CD8-positive, alpha-beta memory T cell (primary cell): ENCODE measurements around the gene ADGRE2. TPM values are rescaled to one million over a fixed set of nuclear protein-coding genes. Genes with fewer than 3 reads are reported as not detected.

Experiments
- CTCF ChIA-PET: fragments of 350-600 bp; sonication (Branson Sonifier 250); formaldehyde crosslinking; loops from one replicate; lab custom pipeline; 2021; ENCODE audit warnings: antibody characterized with exemption; lab: Charles Lee
- POLR2A ChIA-PET: fragments of 350-600 bp; sonication (Branson Sonifier 250); formaldehyde crosslinking; loops from one replicate; lab custom pipeline; 2021; ENCODE audit warnings: antibody characterized with exemption; lab: Charles Lee
- DNase-seq, 5 donors: peaks; one replicate each; pipeline versions ENCODE4 v3.0.0 to v3.0.0-alpha.2; 2020 to 2022; ENCODE audit warnings: mixed read lengths in 1 of 5
- H3K27ac ChIP-seq: one replicate; pipeline ENCODE4 v1.7.0; 2013; ENCODE audit warnings: low read depth, mild to moderate bottlenecking, low read length, moderate library complexity
- H3K27me3 ChIP-seq: 2 replicates; pipeline ENCODE4 v1.7.0; 2013; ENCODE audit warnings: low read length, mild to moderate bottlenecking; ENCODE audit not compliant: insufficient read depth, poor library complexity, severe bottlenecking
- H3K36me3 ChIP-seq: 2 replicates; pipeline ENCODE4 v1.7.0; 2013; ENCODE audit warnings: mild to moderate bottlenecking, low read length, moderate library complexity; ENCODE audit not compliant: insufficient read depth
- H3K4me1 ChIP-seq: 2 replicates; pipeline ENCODE4 v1.7.0; 2013; ENCODE audit warnings: mild to moderate bottlenecking, low read length, moderate library complexity; ENCODE audit not compliant: insufficient read depth
- H3K4me3 ChIP-seq: 2 replicates; pipeline ENCODE4 v1.7.0; 2013; ENCODE audit warnings: mild to moderate bottlenecking, low read length
- H3K9me3 ChIP-seq: 2 replicates; pipeline ENCODE4 v1.7.0; 2013; ENCODE audit warnings: mild to moderate bottlenecking, low read length
- H3K27ac Mint-ChIP-seq, 8 donors: one replicate each; pipeline ENCODE4 v1.8.0; 2020 to 2021; ENCODE audit warnings: mixed read lengths in 8 of 8, mild to moderate bottlenecking in 6 of 8, inconsistent platforms in 3 of 8, moderate library complexity in 3 of 8
- H3K27me3 Mint-ChIP-seq, 2 donors: one replicate each; pipeline ENCODE4 v1.8.0; 2020 to 2021; ENCODE audit warnings: mixed read lengths in 2 of 2, mild to moderate bottlenecking in 1 of 2, moderate library complexity in 1 of 2
- H3K36me3 Mint-ChIP-seq, 3 donors: one replicate each; pipeline ENCODE4 v1.8.0; 2020 to 2021; ENCODE audit warnings: mixed read lengths in 3 of 3, inconsistent platforms in 1 of 3, mild to moderate bottlenecking in 1 of 3
- H3K4me1 Mint-ChIP-seq, 3 donors: one replicate each; pipeline ENCODE4 v1.8.0; 2020 to 2021; ENCODE audit warnings: mixed read lengths in 3 of 3, inconsistent platforms in 1 of 3, mild to moderate bottlenecking in 1 of 3
- H3K4me3 Mint-ChIP-seq, 7 donors: one replicate each; pipeline ENCODE4 v1.8.0; 2020 to 2021; ENCODE audit warnings: mixed read lengths in 7 of 7, mild to moderate bottlenecking in 6 of 7, moderate library complexity in 4 of 7, inconsistent platforms in 2 of 7
- H3K9me3 Mint-ChIP-seq, 5 donors: one replicate each; pipeline ENCODE4 v1.8.0; 2020 to 2022; ENCODE audit warnings: mixed read lengths in 5 of 5, mild to moderate bottlenecking in 3 of 5, moderate library complexity in 2 of 5, inconsistent platforms in 1 of 5
- polyA plus RNA-seq: library from polyadenylated mRNA; unstranded; fragments of 300-500 nt; fragmentation: Illumina TruSeq; gene quantifications from one replicate; pipeline ENCODE4 v1.2.3, GENCODE V29; 2021
- total RNA-seq, 2 experiments: library from RNA; stranded (reverse); gene quantifications; one replicate each; pipeline ENCODE4 v1.2.3, GENCODE V29; 2021

The ADGRE2 gene
- total and polyA plus RNA-seq, 3 experiments from 2014 or later, result 0.09 to 0.55 (median 0.44) TPM

- H3K36me3 Mint-ChIP-seq, result peaks cover 53 to 93% (median 88%) of the 10 kb centered on the region in 3 donors
Observed at GRCh38 chr19:14719162-14719561, 59.2 kb downstream of the ADGRE2 start.

GRCh38 chr19:14718522-14719116 is 59.7 kb downstream of the ADGRE2 start:
- no peaks in the 10 kb centered on the region for H3K27me3 ChIP-seq
- peaks cover 51% of the 10 kb centered on the region for H3K9me3 ChIP-seq
- peaks cover 53 to 96% (median 91%) of the 10 kb centered on the region in 3 donors for H3K36me3 Mint-ChIP-seq
- H3K4me1 ChIP-seq, result no peaks in the 10 kb centered on the region
- H3K27ac Mint-ChIP-seq, result no peak overlapping the region
- no peak overlapping the region for H3K27ac ChIP-seq
- H3K4me3 Mint-ChIP-seq, result no peak overlapping the region
- no peaks in the 10 kb centered on the region for H3K27me3 Mint-ChIP-seq
- peaks cover 57 to 95% (median 89%) of the 10 kb centered on the region in 5 donors for H3K9me3 Mint-ChIP-seq
- no peak for DNase-seq
- no peaks in the 10 kb centered on the region for H3K4me1 Mint-ChIP-seq
- H3K4me3 ChIP-seq, result no peak overlapping the region
- ChIA-PET CTCF (no interaction called here), POLR2A (no interaction called here)
- peaks cover 45% of the 10 kb centered on the region for H3K36me3 ChIP-seq

More at GRCh38 chr19:14719162-14719561, 59.2 kb downstream of the ADGRE2 start:
- no peaks in the 10 kb centered on the region for H3K27me3 Mint-ChIP-seq
- DNase-seq, result no peak
- H3K4me1 Mint-ChIP-seq, result no peaks in the 10 kb centered on the region
- no peak overlapping the region for H3K27ac ChIP-seq
- peaks cover 52 to 96% (median 89%) of the 10 kb centered on the region in 5 donors for H3K9me3 Mint-ChIP-seq
- ChIA-PET CTCF (no interaction called here), POLR2A (no interaction called here)
- no peak overlapping the region for H3K4me3 ChIP-seq
- no peaks in the 10 kb centered on the region for H3K4me1 ChIP-seq
- no peak overlapping the region for H3K27ac Mint-ChIP-seq
- H3K9me3 ChIP-seq, result peaks cover 56% of the 10 kb centered on the region
- no peaks in the 10 kb centered on the region for H3K27me3 ChIP-seq
- peak overlapping the region in 1 of 7 donors; percentile 18 for H3K4me3 Mint-ChIP-seq
- peaks cover 45% of the 10 kb centered on the region for H3K36me3 ChIP-seq

GRCh38 chr19:14715841-14716240 is 62.5 kb downstream of the ADGRE2 start:
- Mint-ChIP-seq H3K36me3 (peaks cover 72 to 93% (median 90%) of the 10 kb centered on the region in 3 donors), H3K27me3 (peaks cover 0 to 1% of the 10 kb centered on the region in 2 donors), H3K27ac (no peak overlapping the region), H3K4me1 (no peaks in the 10 kb centered on the region), H3K4me3 (no peak overlapping the region), H3K9me3 (peaks cover 45 to 73% (median 72%) of the 10 kb centered on the region in 5 donors)
- H3K9me3 ChIP-seq, result peaks cover 40% of the 10 kb centered on the region
- no peak overlapping the region for H3K27ac ChIP-seq
- ChIA-PET CTCF (no interaction called here), POLR2A (no interaction called here)
- H3K4me1 ChIP-seq, result no peaks in the 10 kb centered on the region
- no peak for DNase-seq
- no peaks in the 10 kb centered on the region for H3K27me3 ChIP-seq
- H3K36me3 ChIP-seq, result peaks cover 45% of the 10 kb centered on the region
- no peak overlapping the region for H3K4me3 ChIP-seq

GRCh38 chr19:14704450-14704849 is 73.9 kb downstream of the ADGRE2 start:
- CTCF ChIA-PET, result no interaction called here
- no peaks in the 10 kb centered on the region for H3K27me3 Mint-ChIP-seq
- peaks cover 0 to 2% (median 0%) of the 10 kb centered on the region in 5 donors for H3K9me3 Mint-ChIP-seq
- H3K27ac Mint-ChIP-seq, result no peak overlapping the region
- no peak overlapping the region for H3K4me3 Mint-ChIP-seq
- no peak overlapping the region for H3K27ac ChIP-seq
- H3K9me3 ChIP-seq, result no peaks in the 10 kb centered on the region
- H3K4me1 Mint-ChIP-seq, result no peaks in the 10 kb centered on the region
- POLR2A ChIA-PET, result no interaction called here
- no peak for DNase-seq
- H3K4me3 ChIP-seq, result no peak overlapping the region
- peaks cover 47% of the 10 kb centered on the region for H3K36me3 ChIP-seq
- no peaks in the 10 kb centered on the region for H3K27me3 ChIP-seq
- no peaks in the 10 kb centered on the region for H3K4me1 ChIP-seq
- peaks cover 37 to 90% (median 49%) of the 10 kb centered on the region in 3 donors for H3K36me3 Mint-ChIP-seq

GRCh38 chr19:14703833-14704232 is 74.5 kb downstream of the ADGRE2 start:
- peaks cover 31 to 89% (median 48%) of the 10 kb centered on the region in 3 donors for H3K36me3 Mint-ChIP-seq
- no peak overlapping the region for H3K4me3 Mint-ChIP-seq
- H3K9me3 Mint-ChIP-seq, result peaks cover 0 to 2% (median 0%) of the 10 kb centered on the region in 5 donors
- Histone ChIP-seq H3K9me3 (no peaks in the 10 kb centered on the region), H3K4me1 (no peaks in the 10 kb centered on the region), H3K27ac (no peak overlapping the region), H3K27me3 (no peaks in the 10 kb centered on the region), H3K36me3 (peaks cover 45% of the 10 kb centered on the region), H3K4me3 (no peak overlapping the region)
- no peaks in the 10 kb centered on the region for H3K4me1 Mint-ChIP-seq
- ChIA-PET CTCF (no interaction called here), POLR2A (no interaction called here)
- H3K27me3 Mint-ChIP-seq, result no peaks in the 10 kb centered on the region
- DNase-seq, result no peak
- no peak overlapping the region for H3K27ac Mint-ChIP-seq

GRCh38 chr19:14700711-14701375 is 77.5 kb downstream of the ADGRE2 start:
- POLR2A ChIA-PET, result interaction anchor here (0.9 kb wide), 1 partner anchor 11 kb away, joined by 3 read pairs; the partner anchor contains the start of gene ZNF333
- H3K4me3 Mint-ChIP-seq, result no peak overlapping the region
- DNase-seq, result no peak
- peaks cover 28 to 85% (median 38%) of the 10 kb centered on the region in 3 donors for H3K36me3 Mint-ChIP-seq
- Histone ChIP-seq H3K27me3 (no peaks in the 10 kb centered on the region), H3K36me3 (peaks cover 39% of the 10 kb centered on the region), H3K4me1 (no peaks in the 10 kb centered on the region), H3K27ac (no peak overlapping the region), H3K4me3 (no peak overlapping the region), H3K9me3 (no peaks in the 10 kb centered on the region)
- CTCF ChIA-PET, result no interaction called here
- no peaks in the 10 kb centered on the region for H3K4me1 Mint-ChIP-seq
- no peaks in the 10 kb centered on the region for H3K27me3 Mint-ChIP-seq
- H3K9me3 Mint-ChIP-seq, result peaks cover 0 to 2% (median 0%) of the 10 kb centered on the region in 5 donors
- H3K27ac Mint-ChIP-seq, result peak overlapping the region in 3 of 8 donors; percentile 14 to 93 (median 83)

GRCh38 chr19:14699641-14700040 is 78.7 kb downstream of the ADGRE2 start:
- peaks cover 30 to 84% (median 33%) of the 10 kb centered on the region in 3 donors for H3K36me3 Mint-ChIP-seq
- ChIA-PET POLR2A (no interaction called here), CTCF (no interaction called here)
- H3K27me3 Mint-ChIP-seq, result no peaks in the 10 kb centered on the region
- no peaks in the 10 kb centered on the region for H3K4me1 ChIP-seq
- DNase-seq, result no peak
- H3K9me3 Mint-ChIP-seq, result peaks cover 0 to 2% (median 0%) of the 10 kb centered on the region in 5 donors
- no peaks in the 10 kb centered on the region for H3K9me3 ChIP-seq
- no peaks in the 10 kb centered on the region for H3K27me3 ChIP-seq
- peaks cover 38% of the 10 kb centered on the region for H3K36me3 ChIP-seq
- no peak overlapping the region for H3K27ac Mint-ChIP-seq
- no peaks in the 10 kb centered on the region for H3K4me1 Mint-ChIP-seq
- H3K4me3 ChIP-seq, result no peak overlapping the region
- no peak overlapping the region for H3K27ac ChIP-seq
- no peak overlapping the region for H3K4me3 Mint-ChIP-seq

- Mint-ChIP-seq H3K36me3 (peaks cover 16 to 64% (median 19%) of the 10 kb centered on the region in 3 donors), H3K27ac (peak overlapping the region in 1 of 8 donors; percentile 19), H3K9me3 (no peaks in the 10 kb centered on the region), H3K27me3 (no peaks in the 10 kb centered on the region), H3K4me1 (peaks cover 7 to 15% (median 15%) of the 10 kb centered on the region in 3 donors), H3K4me3 (no peak overlapping the region)
- Histone ChIP-seq H3K9me3 (no peaks in the 10 kb centered on the region), H3K4me3 (no peak overlapping the region), H3K27me3 (no peaks in the 10 kb centered on the region), H3K4me1 (peaks cover 3% of the 10 kb centered on the region), H3K27ac (no peak overlapping the region), H3K36me3 (peaks cover 23% of the 10 kb centered on the region)
- POLR2A ChIA-PET, result no interaction called here
- no peak for DNase-seq
- CTCF ChIA-PET, result no interaction called here
Observed at GRCh38 chr19:14695471-14695870, 82.9 kb downstream of the ADGRE2 start.
